ENCODE results near the gene UIMC1. TPM values are rescaled to one million over a fixed set of nuclear protein-coding genes. Genes with fewer than 3 reads are reported as not detected.

Gene UIMC1
- total and polyA plus RNA-seq, 2 of the 13 experiments (the other 11 are each of a cell fraction or from before 2014, with no cell fraction given), result 18.9 to 32.7 TPM

DNA sequence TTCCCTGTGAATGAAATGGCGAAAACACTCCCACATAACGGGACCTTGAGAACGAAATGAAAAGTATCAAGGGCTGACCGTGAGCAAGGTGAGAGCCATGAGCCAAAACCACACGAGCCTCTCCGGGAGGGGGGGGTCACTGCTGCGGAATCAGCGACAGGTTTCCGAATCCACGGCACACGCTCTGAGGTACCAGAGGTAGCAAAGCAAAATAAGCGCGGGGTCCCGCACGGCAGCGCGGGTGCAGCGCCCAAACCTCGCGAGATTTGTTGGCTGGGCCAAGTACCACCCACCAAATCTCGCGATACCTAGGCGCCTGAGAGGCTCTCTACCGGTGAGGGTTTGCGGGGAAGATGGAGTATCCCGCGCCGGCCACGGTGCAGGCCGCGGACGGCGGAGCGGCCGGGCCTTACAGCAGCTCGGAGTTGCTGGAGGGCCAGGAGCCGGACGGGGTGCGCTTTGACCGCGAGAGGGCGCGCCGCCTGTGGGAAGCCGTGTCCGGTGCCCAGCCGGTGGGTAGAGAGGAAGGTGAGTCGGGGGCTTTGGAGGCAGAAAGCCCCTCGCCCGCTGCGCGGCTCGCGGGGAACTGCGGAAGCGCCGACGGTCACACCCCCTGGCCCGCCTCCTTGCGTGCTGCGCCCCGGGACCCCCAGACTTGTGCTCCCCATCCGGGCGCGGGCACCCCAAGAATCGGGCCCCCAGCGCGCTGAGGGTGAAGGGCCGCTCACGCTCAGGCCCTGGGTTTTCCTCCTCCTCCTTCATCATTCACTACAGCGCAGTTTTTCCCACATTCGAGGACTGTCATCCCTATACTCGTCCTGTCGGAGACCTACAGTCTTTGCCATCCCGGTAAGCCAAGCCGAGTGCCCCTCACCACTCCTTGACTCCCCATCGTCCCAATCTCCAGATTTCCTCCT is 16.1 kb upstream of the UIMC1 start, which contains the start of gene ZNF346 (continued):
- TF ChIP-seq ZNF124 (CRISPR knock-in tag; IDR thresholded peaks at IDR 0.05) (no peak; the same call in 1 of the 2 replicates), ERF (CRISPR knock-in tag; IDR thresholded peaks at IDR 0.05) (no peak; the same call in 1 of the 2 replicates), ZKSCAN5 (CRISPR knock-in tag; IDR thresholded peaks at IDR 0.05) (no peak), ZNF562 (CRISPR knock-in tag; IDR thresholded peaks at IDR 0.05; ENCODE audit: borderline replicate concordance) (no peak), ZNF10 (CRISPR knock-in tag; IDR thresholded peaks at IDR 0.05; ENCODE audit: borderline replicate concordance, low read depth) (no peak), SOX5 (CRISPR knock-in tag; IDR thresholded peaks at IDR 0.05; ENCODE audit: borderline replicate concordance) (no peak), MYNN (CRISPR knock-in tag; IDR thresholded peaks at IDR 0.05; ENCODE audit: low read depth) (0 out of 2 replicates have a peak, but pooled peaks have one; percentile 73), ZNF839 (CRISPR knock-in tag; IDR thresholded peaks at IDR 0.05; ENCODE audit: borderline replicate concordance) (no peak)
- TF ChIP-seq, protein P1, sequence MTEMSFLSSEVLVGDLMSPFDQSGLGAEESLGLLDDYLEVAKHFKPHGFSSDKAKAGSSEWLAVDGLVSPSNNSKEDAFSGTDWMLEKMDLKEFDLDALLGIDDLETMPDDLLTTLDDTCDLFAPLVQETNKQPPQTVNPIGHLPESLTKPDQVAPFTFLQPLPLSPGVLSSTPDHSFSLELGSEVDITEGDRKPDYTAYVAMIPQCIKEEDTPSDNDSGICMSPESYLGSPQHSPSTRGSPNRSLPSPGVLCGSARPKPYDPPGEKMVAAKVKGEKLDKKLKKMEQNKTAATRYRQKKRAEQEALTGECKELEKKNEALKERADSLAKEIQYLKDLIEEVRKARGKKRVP (CRISPR knock-in tag; IDR thresholded peaks at IDR 0.05), result no peak
- TF ChIP-seq, protein P2, sequence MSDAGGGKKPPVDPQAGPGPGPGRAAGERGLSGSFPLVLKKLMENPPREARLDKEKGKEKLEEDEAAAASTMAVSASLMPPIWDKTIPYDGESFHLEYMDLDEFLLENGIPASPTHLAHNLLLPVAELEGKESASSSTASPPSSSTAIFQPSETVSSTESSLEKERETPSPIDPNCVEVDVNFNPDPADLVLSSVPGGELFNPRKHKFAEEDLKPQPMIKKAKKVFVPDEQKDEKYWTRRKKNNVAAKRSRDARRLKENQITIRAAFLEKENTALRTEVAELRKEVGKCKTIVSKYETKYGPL (CRISPR knock-in tag; IDR thresholded peaks at IDR 0.05), result 0 out of 2 replicates have a peak, but pooled peaks have one; percentile 40
- TF ChIP-seq, protein P3, sequence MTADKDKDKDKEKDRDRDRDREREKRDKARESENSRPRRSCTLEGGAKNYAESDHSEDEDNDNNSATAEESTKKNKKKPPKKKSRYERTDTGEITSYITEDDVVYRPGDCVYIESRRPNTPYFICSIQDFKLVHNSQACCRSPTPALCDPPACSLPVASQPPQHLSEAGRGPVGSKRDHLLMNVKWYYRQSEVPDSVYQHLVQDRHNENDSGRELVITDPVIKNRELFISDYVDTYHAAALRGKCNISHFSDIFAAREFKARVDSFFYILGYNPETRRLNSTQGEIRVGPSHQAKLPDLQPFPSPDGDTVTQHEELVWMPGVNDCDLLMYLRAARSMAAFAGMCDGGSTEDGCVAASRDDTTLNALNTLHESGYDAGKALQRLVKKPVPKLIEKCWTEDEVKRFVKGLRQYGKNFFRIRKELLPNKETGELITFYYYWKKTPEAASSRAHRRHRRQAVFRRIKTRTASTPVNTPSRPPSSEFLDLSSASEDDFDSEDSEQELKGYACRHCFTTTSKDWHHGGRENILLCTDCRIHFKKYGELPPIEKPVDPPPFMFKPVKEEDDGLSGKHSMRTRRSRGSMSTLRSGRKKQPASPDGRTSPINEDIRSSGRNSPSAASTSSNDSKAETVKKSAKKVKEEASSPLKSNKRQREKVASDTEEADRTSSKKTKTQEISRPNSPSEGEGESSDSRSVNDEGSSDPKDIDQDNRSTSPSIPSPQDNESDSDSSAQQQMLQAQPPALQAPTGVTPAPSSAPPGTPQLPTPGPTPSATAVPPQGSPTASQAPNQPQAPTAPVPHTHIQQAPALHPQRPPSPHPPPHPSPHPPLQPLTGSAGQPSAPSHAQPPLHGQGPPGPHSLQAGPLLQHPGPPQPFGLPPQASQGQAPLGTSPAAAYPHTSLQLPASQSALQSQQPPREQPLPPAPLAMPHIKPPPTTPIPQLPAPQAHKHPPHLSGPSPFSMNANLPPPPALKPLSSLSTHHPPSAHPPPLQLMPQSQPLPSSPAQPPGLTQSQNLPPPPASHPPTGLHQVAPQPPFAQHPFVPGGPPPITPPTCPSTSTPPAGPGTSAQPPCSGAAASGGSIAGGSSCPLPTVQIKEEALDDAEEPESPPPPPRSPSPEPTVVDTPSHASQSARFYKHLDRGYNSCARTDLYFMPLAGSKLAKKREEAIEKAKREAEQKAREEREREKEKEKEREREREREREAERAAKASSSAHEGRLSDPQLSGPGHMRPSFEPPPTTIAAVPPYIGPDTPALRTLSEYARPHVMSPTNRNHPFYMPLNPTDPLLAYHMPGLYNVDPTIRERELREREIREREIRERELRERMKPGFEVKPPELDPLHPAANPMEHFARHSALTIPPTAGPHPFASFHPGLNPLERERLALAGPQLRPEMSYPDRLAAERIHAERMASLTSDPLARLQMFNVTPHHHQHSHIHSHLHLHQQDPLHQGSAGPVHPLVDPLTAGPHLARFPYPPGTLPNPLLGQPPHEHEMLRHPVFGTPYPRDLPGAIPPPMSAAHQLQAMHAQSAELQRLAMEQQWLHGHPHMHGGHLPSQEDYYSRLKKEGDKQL (CRISPR knock-in tag; IDR thresholded peaks at IDR 0.05; ENCODE audit: low read depth), result no peak
- TF ChIP-seq, protein P4, sequence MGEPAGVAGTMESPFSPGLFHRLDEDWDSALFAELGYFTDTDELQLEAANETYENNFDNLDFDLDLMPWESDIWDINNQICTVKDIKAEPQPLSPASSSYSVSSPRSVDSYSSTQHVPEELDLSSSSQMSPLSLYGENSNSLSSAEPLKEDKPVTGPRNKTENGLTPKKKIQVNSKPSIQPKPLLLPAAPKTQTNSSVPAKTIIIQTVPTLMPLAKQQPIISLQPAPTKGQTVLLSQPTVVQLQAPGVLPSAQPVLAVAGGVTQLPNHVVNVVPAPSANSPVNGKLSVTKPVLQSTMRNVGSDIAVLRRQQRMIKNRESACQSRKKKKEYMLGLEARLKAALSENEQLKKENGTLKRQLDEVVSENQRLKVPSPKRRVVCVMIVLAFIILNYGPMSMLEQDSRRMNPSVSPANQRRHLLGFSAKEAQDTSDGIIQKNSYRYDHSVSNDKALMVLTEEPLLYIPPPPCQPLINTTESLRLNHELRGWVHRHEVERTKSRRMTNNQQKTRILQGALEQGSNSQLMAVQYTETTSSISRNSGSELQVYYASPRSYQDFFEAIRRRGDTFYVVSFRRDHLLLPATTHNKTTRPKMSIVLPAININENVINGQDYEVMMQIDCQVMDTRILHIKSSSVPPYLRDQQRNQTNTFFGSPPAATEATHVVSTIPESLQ (CRISPR knock-in tag; conservative IDR thresholded peaks at IDR 0.05), result no peak
